Neural cell (in vitro differentiated cells): Measurements from ENCODE around the gene PLCB1.

ENCODE experiments used
- CTCF ChIP-seq: fragments of 450-650 bp; IDR thresholded peaks from 2 replicates; pipeline ENCODE4 v1.5.1; 2014; ENCODE audit warnings: antibody characterized with exemption, mild to moderate bottlenecking, moderate library complexity; ENCODE audit not compliant: poor library complexity, severe bottlenecking
- EP300 ChIP-seq: fragments of 450-650 bp; conservative IDR thresholded peaks from 2 replicates; pipeline ENCODE4 v1.6.1; 2014; ENCODE audit warnings: antibody characterized with exemption, mild to moderate bottlenecking, moderate library complexity; ENCODE audit not compliant: poor library complexity, severe bottlenecking
- EZH2 ChIP-seq: fragments of 200-600, 300-800 bp; shearing (Covaris generic), sonication (generic); IDR thresholded peaks from 2 replicates; pipeline ENCODE4 v1.6.1; 2014; ENCODE audit warnings: antibody characterized with exemption, low read length, borderline replicate concordance, mild to moderate bottlenecking; ENCODE audit not compliant: insufficient read depth, poor library complexity, severe bottlenecking
- POLR2AphosphoS5 ChIP-seq: IDR thresholded peaks from 2 replicates; pipeline ENCODE4 v1.6.1; 2012

DNA sequence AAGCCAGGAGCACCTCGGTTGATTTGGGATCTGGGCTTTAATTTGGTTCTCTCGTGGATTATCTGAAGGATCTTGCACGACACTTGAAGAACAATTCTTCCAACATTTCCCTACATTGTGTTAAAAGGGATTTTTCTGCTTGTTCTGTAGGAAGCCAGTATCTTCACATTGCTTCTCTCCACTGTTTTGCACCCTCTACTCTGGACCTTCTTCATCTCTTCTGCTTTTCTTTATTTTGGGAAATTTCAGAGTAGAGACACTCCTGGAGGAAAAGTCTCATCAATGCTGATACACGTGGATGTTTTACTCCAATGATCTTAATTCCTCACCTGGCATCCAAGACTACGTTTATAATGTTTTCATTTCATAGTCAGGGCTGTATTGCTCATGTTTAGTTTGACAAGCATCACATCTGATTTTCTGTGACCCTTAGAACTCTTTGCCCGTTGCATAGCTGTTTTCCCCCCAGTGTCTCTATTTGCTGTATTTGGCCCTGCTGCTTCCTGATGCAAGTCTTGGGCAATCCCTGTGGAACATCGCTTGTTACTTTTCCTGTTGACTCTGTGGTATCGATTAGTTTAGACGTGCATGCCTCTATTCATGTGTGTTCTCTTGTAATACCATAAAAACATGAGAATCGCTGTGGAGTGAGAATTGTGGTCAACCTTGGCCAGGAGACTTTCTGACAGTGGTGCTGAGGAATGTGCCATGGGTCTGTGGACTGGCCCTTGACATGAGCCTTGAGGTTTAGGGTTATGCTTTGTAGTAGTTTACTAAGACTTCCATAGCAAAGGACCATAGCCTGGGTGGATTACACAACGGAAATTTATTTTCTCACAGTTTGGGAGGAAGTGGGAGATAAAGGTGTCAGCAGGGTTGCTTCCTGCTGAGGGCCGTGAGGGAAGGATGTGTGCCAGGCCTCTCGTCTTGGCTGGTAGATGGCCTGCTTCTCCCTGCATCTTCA is 12.5 kb downstream of the PLCB1 start:
- TF ChIP-seq EP300 (no peak), CTCF (no peak), EZH2 (no peak), POLR2AphosphoS5 (no peak)
